Tibial artery (tissue), 4 donors: ENCODE results near the gene QSOX1.
A peak's percentile ranks its signal among the peaks of the same experiment; 100 is the strongest.

Experiments
- DNase-seq, 2 donors: peaks; one replicate each; pipeline ENCODE4 v3.0.0-alpha.2; 2019
- H3K27ac ChIP-seq, 2 donors: fragments of 200-600 bp; sonication (generic) in 1 of 2; 1 replicate in 1 of 2; 2 replicates in 1 of 2; pipeline ENCODE4 v1.5.1; 2018 to 2019; ENCODE audit warnings: mild to moderate bottlenecking in 1 of 2
- H3K27me3 ChIP-seq, 2 donors: fragments of 200-600 bp; sonication (generic) in 1 of 2; one replicate each; pipeline versions ENCODE4 v1.5.1 to v1.6.0; 2016 to 2019
- H3K36me3 ChIP-seq, 3 donors: fragments of 200-600 bp; sonication (generic) in 2 of 3; one replicate each; pipeline ENCODE4 v1.5.1; 2016 to 2019; ENCODE audit warnings: mild to moderate bottlenecking in 2 of 3
- H3K4me1 ChIP-seq, 4 donors: fragments of 200-600 bp; sonication (generic) in 2 of 4; 1 replicate in 3 of 4; 2 replicates in 1 of 4; pipeline ENCODE4 v1.5.1; 2016 to 2019
- H3K4me3 ChIP-seq, 2 donors: fragments of 200-600 bp; sonication (generic) in 1 of 2; 1 replicate in 1 of 2; 2 replicates in 1 of 2; pipeline ENCODE4 v1.5.1; 2018 to 2019; ENCODE audit warnings: mild to moderate bottlenecking in 2 of 2
- H3K9me3 ChIP-seq, 3 donors: fragments of 200-600 bp; sonication (generic) in 1 of 3; one replicate each; pipeline ENCODE4 v1.5.1; 2016 to 2019
- CTCF ChIP-seq, 2 experiments: fragments of 200-600 bp in 1 of 2; fragments of 450-650 bp in 1 of 2; IDR thresholded peaks; one replicate each; pipeline ENCODE4 v1.5.1; 2017 to 2019; ENCODE audit warnings: antibody characterized with exemption in 2 of 2, mild to moderate bottlenecking in 1 of 2, moderate library complexity in 1 of 2
- intact Hi-C: fragments of 100-400 bp; cut with DNase I; formaldehyde crosslinking; loops from one replicate; pipeline ENCODE4 v1.15.0; 2023; ENCODE audit warnings: low total_unique reads

The QSOX1 gene

GRCh38 chr1:180211156-180211859 lies 56.6 kb downstream of the QSOX1 start:
- H3K4me1 ChIP-seq: no peaks in the 10 kb centered on the region
- H3K9me3 ChIP-seq: no peaks in the 10 kb centered on the region
- H3K27ac ChIP-seq: no peak overlapping the region
- TF ChIP-seq CTCF (IDR thresholded peaks at IDR 0.05): no peak
- peaks cover 0 to 12% of the 10 kb centered on the region in 2 donors for H3K27me3 ChIP-seq
- H3K4me3 ChIP-seq: no peak overlapping the region
- H3K36me3 ChIP-seq: no peaks in the 10 kb centered on the region
- intact Hi-C loops: no loop called here
- DNase-seq: no peak

- DNase-seq: no peak
- no peaks in the 10 kb centered on the region for H3K9me3 ChIP-seq
- H3K4me1 ChIP-seq: no peaks in the 10 kb centered on the region
- intact Hi-C loops: no loop called here
- no peak for TF ChIP-seq CTCF (IDR thresholded peaks at IDR 0.05)
- no peaks in the 10 kb centered on the region for H3K36me3 ChIP-seq
- no peak overlapping the region for H3K27ac ChIP-seq
- no peak overlapping the region for H3K4me3 ChIP-seq
- peaks cover 0 to 12% of the 10 kb centered on the region in 2 donors for H3K27me3 ChIP-seq
Observed at GRCh38 chr1:180211860-180212229, 57.2 kb downstream of the QSOX1 start.

GRCh38 chr1:180213401-180214170 lies 58.9 kb downstream of the QSOX1 start:
- no peaks in the 10 kb centered on the region for H3K4me1 ChIP-seq
- no peaks in the 10 kb centered on the region for H3K9me3 ChIP-seq
- TF ChIP-seq CTCF (IDR thresholded peaks at IDR 0.05): no peak
- no peak overlapping the region for H3K27ac ChIP-seq
- intact Hi-C loops: no loop called here
- peak in 1 of 2 donors; percentile 62 for DNase-seq
- H3K4me3 ChIP-seq: no peak overlapping the region
- H3K36me3 ChIP-seq: no peaks in the 10 kb centered on the region
- H3K27me3 ChIP-seq: peaks cover 0 to 12% of the 10 kb centered on the region in 2 donors

GRCh38 chr1:180215856-180216625 lies 61.4 kb downstream of the QSOX1 start:
- no peaks in the 10 kb centered on the region for H3K36me3 ChIP-seq
- DNase-seq: peak in 1 of 2 donors; percentile 45
- peaks cover 0 to 14% of the 10 kb centered on the region in 2 donors for H3K27me3 ChIP-seq
- H3K27ac ChIP-seq: no peak overlapping the region
- H3K4me3 ChIP-seq: no peak overlapping the region
- no peaks in the 10 kb centered on the region for H3K4me1 ChIP-seq
- no peak for TF ChIP-seq CTCF (IDR thresholded peaks at IDR 0.05)
- H3K9me3 ChIP-seq: no peaks in the 10 kb centered on the region
- intact Hi-C loops: no loop called here

GRCh38 chr1:180217006-180217405 lies 62.3 kb downstream of the QSOX1 start:
- H3K36me3 ChIP-seq: no peaks in the 10 kb centered on the region
- H3K27ac ChIP-seq: no peak overlapping the region
- no peak overlapping the region for H3K4me3 ChIP-seq
- TF ChIP-seq CTCF (IDR thresholded peaks at IDR 0.05): no peak
- peak in 1 of 2 donors; percentile 43 for DNase-seq
- H3K4me1 ChIP-seq: no peaks in the 10 kb centered on the region
- peaks cover 0 to 8% of the 10 kb centered on the region in 2 donors for H3K27me3 ChIP-seq
- intact Hi-C loops: no loop called here
- H3K9me3 ChIP-seq: no peaks in the 10 kb centered on the region
